Neutrophil (primary cell): Measurements from ENCODE around the gene RMC1.

Source experiments
- H3K27ac ChIP-seq: fragments of 200-600 bp; sonication (generic); 2 replicates; pipeline ENCODE4 v1.5.1; 2016; ENCODE audit warnings: mild to moderate bottlenecking, moderate library complexity
- H3K27me3 ChIP-seq: fragments of 200-600 bp; sonication (generic); 2 replicates; pipeline ENCODE4 v1.6.0; 2016; ENCODE audit warnings: mild to moderate bottlenecking
- H3K36me3 ChIP-seq: fragments of 200-600 bp; sonication (generic); 2 replicates; pipeline ENCODE4 v1.5.1; 2017
- H3K4me1 ChIP-seq, 2 experiments: fragments of 200-600 bp in 1 of 2; sonication (generic) in 1 of 2; 1 replicate in 1 of 2; 2 replicates in 1 of 2; pipeline versions ENCODE4 v1.5.1 to v1.6.1; 2013 to 2016; ENCODE audit warnings: low read depth in 1 of 2, low read length in 1 of 2, mild to moderate bottlenecking in 1 of 2, moderate library complexity in 1 of 2; ENCODE audit not compliant: control insufficient read depth in 1 of 2, insufficient read depth in 1 of 2
- H3K4me3 ChIP-seq, 2 experiments: fragments of 200-600 bp in 1 of 2; sonication (generic) in 1 of 2; 1 replicate in 1 of 2; 2 replicates in 1 of 2; pipeline ENCODE4 v1.5.1; 2013 to 2016; ENCODE audit warnings: low read depth in 1 of 2, low read length in 1 of 2, mild to moderate bottlenecking in 1 of 2, moderate library complexity in 1 of 2
- H3K9me3 ChIP-seq: fragments of 200-600 bp; sonication (generic); 2 replicates; pipeline ENCODE4 v1.5.1; 2016
- TF ChIP-seq, protein P1 (sequence below): fragments of 200-600 bp; sonication (generic); IDR thresholded peaks from 2 replicates; pipeline ENCODE4 v1.5.1; 2016; ENCODE audit warnings: antibody characterized with exemption

Gene RMC1

DNA sequence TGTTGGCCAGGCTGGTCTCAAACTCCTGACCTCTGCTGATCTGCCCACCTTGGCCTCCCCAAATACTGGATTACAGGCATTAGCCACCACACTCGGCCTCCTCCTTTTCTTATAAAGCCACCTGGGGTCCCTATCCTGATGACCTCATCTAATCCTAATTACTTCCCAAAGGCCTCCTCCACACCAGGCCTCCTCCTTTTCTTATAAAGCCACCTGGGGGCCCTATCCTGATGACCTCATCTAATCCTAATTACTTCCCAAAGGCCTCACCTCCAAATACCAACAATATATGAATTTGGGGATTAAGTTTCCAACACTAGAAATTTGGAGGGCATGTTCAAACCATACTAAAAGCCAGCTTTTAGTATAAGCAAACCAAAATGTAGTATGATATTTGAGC, 9.7 kb upstream of the RMC1 start:
- H3K27ac ChIP-seq: no peak overlapping the region
- TF ChIP-seq, protein P1, sequence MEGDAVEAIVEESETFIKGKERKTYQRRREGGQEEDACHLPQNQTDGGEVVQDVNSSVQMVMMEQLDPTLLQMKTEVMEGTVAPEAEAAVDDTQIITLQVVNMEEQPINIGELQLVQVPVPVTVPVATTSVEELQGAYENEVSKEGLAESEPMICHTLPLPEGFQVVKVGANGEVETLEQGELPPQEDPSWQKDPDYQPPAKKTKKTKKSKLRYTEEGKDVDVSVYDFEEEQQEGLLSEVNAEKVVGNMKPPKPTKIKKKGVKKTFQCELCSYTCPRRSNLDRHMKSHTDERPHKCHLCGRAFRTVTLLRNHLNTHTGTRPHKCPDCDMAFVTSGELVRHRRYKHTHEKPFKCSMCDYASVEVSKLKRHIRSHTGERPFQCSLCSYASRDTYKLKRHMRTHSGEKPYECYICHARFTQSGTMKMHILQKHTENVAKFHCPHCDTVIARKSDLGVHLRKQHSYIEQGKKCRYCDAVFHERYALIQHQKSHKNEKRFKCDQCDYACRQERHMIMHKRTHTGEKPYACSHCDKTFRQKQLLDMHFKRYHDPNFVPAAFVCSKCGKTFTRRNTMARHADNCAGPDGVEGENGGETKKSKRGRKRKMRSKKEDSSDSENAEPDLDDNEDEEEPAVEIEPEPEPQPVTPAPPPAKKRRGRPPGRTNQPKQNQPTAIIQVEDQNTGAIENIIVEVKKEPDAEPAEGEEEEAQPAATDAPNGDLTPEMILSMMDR: no peak

DNA sequence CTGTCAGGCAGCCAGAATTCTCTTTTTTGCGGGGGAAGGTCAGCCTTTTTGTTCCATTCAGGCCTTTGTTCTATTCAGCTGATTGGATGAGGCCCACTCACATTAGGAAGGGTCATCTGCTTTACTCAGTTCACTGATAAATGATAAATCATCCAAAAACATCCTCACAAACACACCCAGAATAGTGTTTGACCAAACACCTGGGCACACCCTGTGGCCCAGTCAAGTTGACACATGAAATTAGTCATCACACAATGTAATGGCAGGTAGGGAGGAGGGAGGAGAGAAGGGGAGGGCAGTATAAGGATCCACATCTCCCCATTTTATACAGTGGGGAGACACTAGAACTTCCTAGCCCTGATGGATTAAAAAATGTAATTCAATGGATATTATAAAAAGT, 8.3 kb upstream of the RMC1 start:
- H3K4me3 ChIP-seq: no peak overlapping the region
- TF ChIP-seq, protein P1: no peak
- peaks cover 21 to 23% of the 10 kb centered on the region in 2 experiments for H3K4me1 ChIP-seq
- no peak overlapping the region for H3K27ac ChIP-seq
- H3K9me3 ChIP-seq: no peaks in the 10 kb centered on the region
- H3K36me3 ChIP-seq: no peaks in the 10 kb centered on the region
- H3K27me3 ChIP-seq: no peaks in the 10 kb centered on the region

More for the DNA sequence above, 9.7 kb upstream of the RMC1 start:
- H3K4me3 ChIP-seq: no peak overlapping the region
- peaks cover 13 to 16% of the 10 kb centered on the region in 2 experiments for H3K4me1 ChIP-seq
- no peaks in the 10 kb centered on the region for H3K27me3 ChIP-seq
- H3K9me3 ChIP-seq: no peaks in the 10 kb centered on the region
- H3K36me3 ChIP-seq: no peaks in the 10 kb centered on the region

DNA sequence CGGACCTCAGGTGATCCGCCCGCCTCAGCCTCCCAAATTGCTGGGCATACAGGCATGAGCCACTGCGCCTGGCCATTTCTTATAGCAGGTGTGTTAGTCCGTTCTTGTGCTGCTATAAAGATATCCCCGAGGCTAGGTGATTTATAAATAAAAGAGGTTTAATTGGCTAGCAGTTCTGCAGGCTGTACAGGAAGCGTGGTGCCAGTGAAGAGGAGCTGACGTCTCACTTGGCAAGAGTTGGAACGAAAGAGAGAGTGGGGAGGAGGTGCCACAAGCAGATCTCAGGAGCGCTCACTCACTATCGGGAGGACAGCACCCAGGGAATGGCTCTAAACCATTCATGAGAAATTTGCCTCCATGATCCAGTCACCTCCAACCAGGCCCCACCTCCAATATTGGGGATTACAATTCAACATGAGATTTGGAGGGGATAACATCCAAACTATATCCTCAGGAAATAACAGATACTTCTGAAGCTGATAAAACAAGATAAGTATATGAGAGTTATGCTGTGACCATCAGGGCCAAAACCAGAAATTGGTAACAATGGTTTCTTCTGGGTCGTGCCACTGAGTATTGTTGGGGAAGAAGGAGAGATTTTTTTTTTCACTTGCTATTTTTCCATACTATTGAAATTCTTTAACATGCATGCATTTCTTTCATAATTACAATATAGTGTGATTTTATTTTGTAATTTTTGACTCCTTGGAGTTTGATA, 7.4 kb upstream of the RMC1 start:
- no peaks in the 10 kb centered on the region for H3K9me3 ChIP-seq
- no peak overlapping the region for H3K4me3 ChIP-seq
- TF ChIP-seq, protein P1: no peak
- no peak overlapping the region for H3K27ac ChIP-seq
- H3K36me3 ChIP-seq: no peaks in the 10 kb centered on the region
- H3K4me1 ChIP-seq: peaks cover 21 to 23% of the 10 kb centered on the region in 2 experiments
- no peaks in the 10 kb centered on the region for H3K27me3 ChIP-seq

DNA sequence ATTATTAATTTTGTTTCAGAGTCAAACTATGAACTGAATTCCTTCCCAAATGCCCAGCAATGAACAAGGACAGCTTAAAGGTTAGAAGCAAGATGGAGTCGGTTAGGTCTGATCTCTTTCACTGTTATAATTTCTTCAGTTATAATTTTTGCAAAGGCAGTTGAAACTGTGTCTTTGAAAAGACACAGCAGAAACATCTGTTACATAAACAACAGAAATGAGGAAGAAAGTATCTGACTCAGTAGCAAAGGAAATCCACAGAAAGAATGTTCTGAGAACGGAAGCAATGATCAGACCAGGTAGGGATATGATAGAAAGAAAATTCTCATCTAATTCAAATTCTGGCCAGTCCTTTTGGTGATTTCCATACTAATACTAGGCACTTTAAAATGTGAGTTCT, 5.2 kb upstream of the RMC1 start:
- Histone ChIP-seq H3K27ac (peak overlapping the region; percentile 66), H3K27me3 (no peaks in the 10 kb centered on the region), H3K36me3 (no peaks in the 10 kb centered on the region), H3K9me3 (no peaks in the 10 kb centered on the region), H3K4me3 (no peak overlapping the region), H3K4me1 (peaks cover 30 to 33% of the 10 kb centered on the region in 2 experiments)
- TF ChIP-seq, protein P1: no peak

DNA sequence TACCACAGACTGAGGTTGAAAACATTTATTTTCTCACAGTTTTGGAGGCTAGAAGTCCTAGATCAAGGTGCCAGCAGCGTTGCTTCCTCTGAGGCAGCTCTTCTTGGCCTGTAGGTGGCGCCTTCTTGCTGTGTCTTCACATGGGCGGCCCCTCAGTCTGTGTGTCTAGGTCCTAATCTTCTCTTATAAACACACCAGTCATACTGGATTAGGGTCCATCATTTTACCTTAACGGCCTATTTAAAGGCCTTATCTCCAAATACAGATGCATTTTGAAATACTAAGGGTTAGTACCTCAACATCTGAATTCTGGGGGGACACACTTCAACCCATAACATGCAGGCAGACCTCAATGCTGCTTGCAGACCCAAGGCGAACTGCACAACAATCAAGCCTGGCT, 4.4 kb upstream of the RMC1 start:
- Histone ChIP-seq H3K27me3 (no peaks in the 10 kb centered on the region), H3K9me3 (no peaks in the 10 kb centered on the region), H3K36me3 (no peaks in the 10 kb centered on the region), H3K4me3 (no peak overlapping the region), H3K4me1 (peaks cover 33 to 35% of the 10 kb centered on the region in 2 experiments), H3K27ac (peak overlapping the region; percentile 66)
- TF ChIP-seq, protein P1: peak; percentile 70
